ENCODE data around the gene LACC1.

LACC1 gene

GRCh38 chr13:43915451-43915850, 35.7 kb downstream of the LACC1 start:
- Histone ChIP-seq H3K27ac (ENCODE audit: low read depth, low read length) (no peak overlapping the region), H3K36me3 (ENCODE audit: low read length) (no peaks in the 10 kb centered on the region), H3K79me2 (ENCODE audit: insufficient read depth, low read length) (no peaks in the 10 kb centered on the region), H3K9me3 (ENCODE audit: insufficient read depth, low read length) (no peaks in the 10 kb centered on the region), H3F3A (ENCODE audit: insufficient read depth) (no peaks in the 10 kb centered on the region), H2AFZ (ENCODE audit: low read depth, low read length, severe bottlenecking) (no peak overlapping the region), H3K9me2 (replicated peaks; ENCODE audit: insufficient read depth, low read length) (no peaks in the 10 kb centered on the region), H3K4me3 (ENCODE audit: insufficient read depth, low read length, poor library complexity, severe bottlenecking) (no peak overlapping the region), H3K9ac (ENCODE audit: low read length) (no peak overlapping the region), H3K27me3 (ENCODE audit: low read length) (no peaks in the 10 kb centered on the region), H3K4me2 (ENCODE audit: low read depth, low read length, poor library complexity, severe bottlenecking) (no peak overlapping the region), H4K20me1 (ENCODE audit: low read depth, low read length) (no peaks in the 10 kb centered on the region)
- no peak for TF ChIP-seq EZH2phosphoT487 (conservative IDR thresholded peaks at IDR 0.05; ENCODE audit: low read length)
- TF ChIP-seq, protein P1, sequence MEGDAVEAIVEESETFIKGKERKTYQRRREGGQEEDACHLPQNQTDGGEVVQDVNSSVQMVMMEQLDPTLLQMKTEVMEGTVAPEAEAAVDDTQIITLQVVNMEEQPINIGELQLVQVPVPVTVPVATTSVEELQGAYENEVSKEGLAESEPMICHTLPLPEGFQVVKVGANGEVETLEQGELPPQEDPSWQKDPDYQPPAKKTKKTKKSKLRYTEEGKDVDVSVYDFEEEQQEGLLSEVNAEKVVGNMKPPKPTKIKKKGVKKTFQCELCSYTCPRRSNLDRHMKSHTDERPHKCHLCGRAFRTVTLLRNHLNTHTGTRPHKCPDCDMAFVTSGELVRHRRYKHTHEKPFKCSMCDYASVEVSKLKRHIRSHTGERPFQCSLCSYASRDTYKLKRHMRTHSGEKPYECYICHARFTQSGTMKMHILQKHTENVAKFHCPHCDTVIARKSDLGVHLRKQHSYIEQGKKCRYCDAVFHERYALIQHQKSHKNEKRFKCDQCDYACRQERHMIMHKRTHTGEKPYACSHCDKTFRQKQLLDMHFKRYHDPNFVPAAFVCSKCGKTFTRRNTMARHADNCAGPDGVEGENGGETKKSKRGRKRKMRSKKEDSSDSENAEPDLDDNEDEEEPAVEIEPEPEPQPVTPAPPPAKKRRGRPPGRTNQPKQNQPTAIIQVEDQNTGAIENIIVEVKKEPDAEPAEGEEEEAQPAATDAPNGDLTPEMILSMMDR (IDR thresholded peaks at IDR 0.05; ENCODE audit: insufficient read depth, low read length, poor library complexity, severe bottlenecking), result no peak

- Histone ChIP-seq H3K9ac (ENCODE audit: low read length) (no peak overlapping the region), H3K4me3 (ENCODE audit: insufficient read depth, low read length, poor library complexity, severe bottlenecking) (no peak overlapping the region), H2AFZ (ENCODE audit: low read depth, low read length, severe bottlenecking) (no peak overlapping the region), H3F3A (ENCODE audit: insufficient read depth) (no peaks in the 10 kb centered on the region), H3K9me3 (ENCODE audit: insufficient read depth, low read length) (no peaks in the 10 kb centered on the region), H3K9me2 (replicated peaks; ENCODE audit: insufficient read depth, low read length) (no peaks in the 10 kb centered on the region), H3K36me3 (ENCODE audit: low read length) (no peaks in the 10 kb centered on the region), H3K4me2 (ENCODE audit: low read depth, low read length, poor library complexity, severe bottlenecking) (no peak overlapping the region), H3K79me2 (ENCODE audit: insufficient read depth, low read length) (no peaks in the 10 kb centered on the region), H3K27ac (ENCODE audit: low read depth, low read length) (no peak overlapping the region), H4K20me1 (ENCODE audit: low read depth, low read length) (no peaks in the 10 kb centered on the region), H3K27me3 (ENCODE audit: low read length) (no peaks in the 10 kb centered on the region)
- TF ChIP-seq, protein P1 (IDR thresholded peaks at IDR 0.05; ENCODE audit: insufficient read depth, low read length, poor library complexity, severe bottlenecking), result no peak
- TF ChIP-seq EZH2phosphoT487 (conservative IDR thresholded peaks at IDR 0.05; ENCODE audit: low read length), result no peak
These were observed 37.1 kb downstream of the LACC1 start for GRCh38 chr13:43916828-43917227.

DNA sequence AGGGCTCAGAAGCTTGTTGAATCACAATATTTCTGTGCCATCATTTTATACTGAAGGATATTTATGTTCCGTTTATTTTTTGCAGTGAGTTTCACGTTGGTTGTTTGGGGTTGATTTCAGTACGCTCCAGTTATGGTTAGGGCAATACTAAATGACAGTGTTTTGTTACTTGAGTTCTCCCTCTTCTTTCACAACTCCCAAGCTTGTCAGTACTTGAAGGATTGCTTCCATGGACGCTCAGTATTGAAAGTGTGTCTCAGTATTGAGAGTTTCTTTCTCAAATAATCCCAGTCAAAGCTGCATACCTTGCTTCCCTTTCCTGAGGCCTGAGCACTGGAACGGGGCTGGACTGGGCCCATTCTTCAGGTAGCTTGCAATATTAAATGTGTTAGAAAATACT, 38.9 kb downstream of the LACC1 start:
- Histone ChIP-seq H3F3A (ENCODE audit: insufficient read depth) (no peaks in the 10 kb centered on the region), H3K27ac (ENCODE audit: low read depth, low read length) (no peak overlapping the region), H3K27me3 (ENCODE audit: low read length) (no peaks in the 10 kb centered on the region), H3K9me3 (ENCODE audit: insufficient read depth, low read length) (no peaks in the 10 kb centered on the region), H3K79me2 (ENCODE audit: insufficient read depth, low read length) (no peaks in the 10 kb centered on the region), H3K9ac (ENCODE audit: low read length) (no peak overlapping the region), H3K4me3 (ENCODE audit: insufficient read depth, low read length, poor library complexity, severe bottlenecking) (no peak overlapping the region), H3K9me2 (replicated peaks; ENCODE audit: insufficient read depth, low read length) (no peaks in the 10 kb centered on the region), H3K36me3 (ENCODE audit: low read length) (no peaks in the 10 kb centered on the region), H3K4me2 (ENCODE audit: low read depth, low read length, poor library complexity, severe bottlenecking) (no peak overlapping the region), H4K20me1 (ENCODE audit: low read depth, low read length) (no peaks in the 10 kb centered on the region), H2AFZ (ENCODE audit: low read depth, low read length, severe bottlenecking) (no peak overlapping the region)
- TF ChIP-seq, protein P1 (IDR thresholded peaks at IDR 0.05; ENCODE audit: insufficient read depth, low read length, poor library complexity, severe bottlenecking), result no peak
